DMS79 (cell line): Measurements from ENCODE around the gene ZMYM2.
"Not testable (repeated sequence)": the region's sequence is repeated elsewhere in the genome, so short reads cannot be mapped to it uniquely, and the experiment has no call there.

Experiments used
- DNase-seq: peaks from one replicate; lab custom pipeline; 2025; lab: John Stamatoyannopoulos, UW

The ZMYM2 gene

DNA sequence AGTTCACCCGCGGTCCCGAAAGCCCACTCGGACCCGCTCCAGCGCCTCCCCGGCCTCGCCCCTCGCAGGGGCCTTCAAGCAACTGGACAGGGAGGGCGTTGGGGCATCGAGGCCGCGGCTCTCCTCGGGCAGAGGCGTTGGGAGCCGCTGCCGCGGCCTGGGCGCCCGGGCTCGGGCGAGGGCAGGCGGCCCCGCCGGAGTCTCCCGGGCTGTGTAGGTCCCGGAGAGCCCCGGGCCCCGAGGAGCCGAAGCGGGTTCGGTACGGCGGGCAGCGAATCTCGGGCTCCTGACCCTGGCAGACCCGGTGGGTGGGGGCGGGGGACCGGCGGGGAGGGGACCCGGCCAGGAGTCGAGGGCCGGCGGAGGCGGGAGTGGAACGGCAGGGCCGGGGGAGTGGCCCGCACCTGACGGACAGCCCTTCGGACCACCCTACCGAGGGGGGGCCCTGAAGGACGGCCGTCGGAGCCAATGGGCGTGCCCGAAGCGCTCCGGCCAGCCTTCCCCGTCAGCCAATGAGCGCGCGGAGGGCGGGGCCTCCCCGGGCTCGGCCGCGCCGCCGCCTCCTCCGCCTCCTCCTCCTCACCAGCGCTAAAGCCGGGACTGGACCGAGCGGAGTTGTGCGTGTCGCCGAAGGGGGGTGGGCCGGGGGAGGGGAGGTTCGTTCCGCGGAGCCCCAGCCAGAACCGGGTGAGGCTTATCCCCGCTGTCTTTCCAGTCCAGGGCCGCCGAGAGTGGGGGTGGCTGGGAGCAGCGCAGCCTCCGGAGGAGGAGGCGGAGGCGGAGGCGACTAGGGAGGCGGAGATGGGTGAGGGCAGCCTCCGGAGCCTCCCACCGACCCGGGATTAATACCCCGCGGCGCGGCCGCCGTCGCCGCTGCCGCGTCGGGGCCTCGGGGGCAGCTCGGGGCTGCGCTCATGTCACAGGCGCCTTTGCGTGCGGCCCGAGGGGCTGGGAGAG, at the start of gene ZMYM2:
ZMYM2 (plus strand) TSS at position 573 of the 957 bp plus-strand sequence. CDS start 34,346 bp downstream, outside the sequence.
- peak; percentile 67 for DNase-seq

DNA sequence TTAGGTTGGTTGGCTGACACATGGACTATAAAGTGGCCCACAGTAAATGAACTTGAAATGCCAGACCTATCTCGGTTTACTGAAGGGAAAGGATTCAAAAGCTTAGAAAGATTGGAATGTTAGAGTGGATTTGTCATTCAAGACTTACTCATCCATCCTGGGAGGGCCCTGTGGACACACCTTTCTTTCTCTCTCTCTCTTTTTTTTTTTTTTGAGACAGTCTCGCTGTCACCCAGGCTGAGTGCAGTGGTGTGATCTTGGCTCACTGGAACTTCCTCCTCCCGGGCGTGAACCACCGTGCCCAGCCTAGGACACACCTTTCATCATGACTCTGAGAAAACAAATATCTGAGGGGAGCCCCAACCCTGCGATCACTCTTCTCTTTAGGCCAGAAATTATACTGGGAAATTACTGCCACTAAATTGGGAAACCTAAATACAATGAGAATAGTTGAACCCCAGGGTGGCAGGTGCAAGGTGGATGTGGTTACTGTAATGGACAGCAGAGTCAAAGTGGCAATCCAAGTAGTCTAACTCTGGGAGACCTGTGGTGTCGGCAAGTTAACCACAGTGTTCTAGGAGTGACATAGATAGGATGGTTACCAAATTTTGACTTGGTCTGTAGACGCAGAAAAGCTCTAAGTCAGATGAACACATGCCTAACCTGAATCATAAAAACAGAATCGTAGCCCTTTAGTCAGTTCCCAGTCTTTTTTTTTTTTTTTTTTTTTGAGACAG, 48.0 kb upstream of the ZMYM2 start:
- no peak for DNase-seq

DNA sequence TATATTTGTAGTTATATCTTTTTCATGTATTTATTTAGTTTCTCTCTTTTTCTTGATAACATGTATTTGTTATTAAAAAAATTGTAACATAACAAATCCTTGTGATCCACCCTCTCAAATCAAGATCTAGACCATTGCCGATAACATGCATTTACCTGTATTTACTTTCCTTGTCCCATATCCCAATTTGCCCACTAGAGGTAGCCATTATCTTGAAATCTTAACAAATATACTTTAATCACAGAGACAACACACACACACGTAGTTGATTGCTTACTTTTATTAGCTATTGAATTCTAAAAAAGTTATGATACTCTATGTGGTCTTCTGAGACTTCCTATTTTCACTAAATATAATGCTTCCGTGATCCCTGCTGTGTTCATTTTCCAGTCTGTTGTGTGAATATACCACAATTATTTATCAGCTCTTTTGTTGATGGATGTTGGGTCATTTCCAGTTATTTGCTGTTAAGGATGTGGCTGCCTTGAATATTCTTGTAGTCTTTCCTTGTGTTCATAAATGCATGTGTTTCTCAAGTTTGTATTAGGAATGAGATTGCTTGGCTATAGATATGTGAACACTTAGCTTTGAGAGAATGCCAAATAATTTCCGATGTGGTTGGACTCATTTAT, 31.3 kb upstream of the ZMYM2 start:
- DNase-seq: no peak

DNA sequence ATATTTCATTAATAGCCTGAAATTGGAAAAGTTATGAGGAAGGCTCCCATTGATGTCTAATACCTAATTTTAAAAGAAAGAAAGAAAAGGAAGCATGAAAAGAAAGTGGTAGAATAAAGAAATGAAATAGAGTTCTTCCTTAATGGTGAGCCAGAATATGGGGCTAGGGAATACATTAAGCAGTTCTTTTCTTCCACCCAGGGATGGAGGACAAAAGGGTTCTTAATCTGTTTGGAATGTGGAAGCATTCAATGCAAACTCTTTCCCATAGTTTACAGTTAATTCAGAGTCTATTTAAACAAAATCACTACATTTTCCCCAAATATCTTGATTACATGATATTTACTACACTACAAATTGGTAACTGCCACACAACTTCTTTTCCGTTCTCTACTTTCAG, 18.4 kb upstream of the ZMYM2 start:
- DNase-seq: no peak

DNA sequence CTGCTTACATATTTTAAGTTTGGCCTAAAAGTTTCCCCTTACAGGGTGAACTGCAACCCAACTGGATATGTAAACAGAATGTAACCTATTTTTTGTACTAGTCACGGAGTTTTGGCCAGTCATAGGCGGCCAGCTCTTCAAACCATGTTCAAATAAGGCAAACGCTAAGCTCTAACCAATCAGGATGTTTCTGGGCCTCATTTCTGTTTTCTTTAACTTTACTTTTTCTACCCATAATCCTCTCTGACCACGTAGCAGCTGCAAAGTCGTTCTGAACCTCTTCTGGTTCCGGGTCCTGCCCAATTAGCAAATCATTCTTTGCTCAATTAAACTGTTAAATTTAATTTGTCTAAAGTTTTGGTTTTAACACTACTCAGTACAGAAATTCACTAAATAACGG, 8.2 kb upstream of the ZMYM2 start:
- no peak for DNase-seq

DNA sequence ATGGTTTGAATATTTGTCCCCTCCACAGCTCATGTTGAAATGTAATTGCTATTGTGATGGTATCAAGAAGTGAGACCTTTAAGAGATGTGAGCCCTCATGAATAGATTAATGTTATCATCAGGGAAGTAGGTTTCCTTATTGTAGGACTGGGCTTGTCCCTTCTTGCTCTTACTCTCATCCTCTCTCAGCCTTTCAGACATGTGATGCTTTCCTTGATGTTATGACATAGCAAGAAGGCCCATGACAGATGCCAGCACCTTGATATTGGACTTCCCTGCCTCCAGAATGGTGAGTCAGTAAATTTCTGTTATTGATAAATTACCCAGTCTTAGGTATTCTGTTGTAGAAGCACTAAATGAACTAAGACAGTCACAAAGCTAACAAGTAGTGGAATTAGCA, 5.7 kb upstream of the ZMYM2 start:
- DNase-seq: no peak

DNA sequence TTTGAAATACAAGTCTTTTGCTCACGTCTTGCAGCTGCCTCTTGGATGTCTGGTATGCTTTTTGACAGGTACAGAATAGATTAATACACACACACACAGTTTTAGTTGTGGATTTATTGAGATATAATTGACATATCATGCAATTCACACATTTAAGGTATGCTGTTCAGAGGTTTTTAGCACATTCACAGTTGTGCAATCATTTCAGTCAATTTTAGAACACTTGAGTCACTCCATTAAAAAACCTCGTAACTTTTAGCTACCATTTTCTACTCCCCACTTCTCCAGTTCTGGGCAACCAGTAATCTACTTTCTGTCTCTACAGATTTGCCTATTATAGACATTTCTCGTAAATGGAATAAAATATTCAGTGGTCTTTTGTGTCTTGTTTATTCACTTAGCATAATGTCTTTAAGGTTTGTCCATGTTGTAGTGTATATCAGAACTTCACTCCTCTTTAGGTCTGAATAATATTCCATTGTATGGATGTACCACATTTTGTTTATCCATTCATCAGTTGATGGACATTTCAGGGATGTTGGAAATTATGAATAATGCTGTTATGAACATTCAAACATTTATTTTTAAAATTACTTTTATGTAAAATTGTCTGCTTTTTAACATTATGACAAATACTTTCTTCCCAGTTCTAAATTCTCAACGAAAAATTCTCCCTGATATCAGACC, 2.5 kb upstream of the ZMYM2 start:
- no peak for DNase-seq

DNA sequence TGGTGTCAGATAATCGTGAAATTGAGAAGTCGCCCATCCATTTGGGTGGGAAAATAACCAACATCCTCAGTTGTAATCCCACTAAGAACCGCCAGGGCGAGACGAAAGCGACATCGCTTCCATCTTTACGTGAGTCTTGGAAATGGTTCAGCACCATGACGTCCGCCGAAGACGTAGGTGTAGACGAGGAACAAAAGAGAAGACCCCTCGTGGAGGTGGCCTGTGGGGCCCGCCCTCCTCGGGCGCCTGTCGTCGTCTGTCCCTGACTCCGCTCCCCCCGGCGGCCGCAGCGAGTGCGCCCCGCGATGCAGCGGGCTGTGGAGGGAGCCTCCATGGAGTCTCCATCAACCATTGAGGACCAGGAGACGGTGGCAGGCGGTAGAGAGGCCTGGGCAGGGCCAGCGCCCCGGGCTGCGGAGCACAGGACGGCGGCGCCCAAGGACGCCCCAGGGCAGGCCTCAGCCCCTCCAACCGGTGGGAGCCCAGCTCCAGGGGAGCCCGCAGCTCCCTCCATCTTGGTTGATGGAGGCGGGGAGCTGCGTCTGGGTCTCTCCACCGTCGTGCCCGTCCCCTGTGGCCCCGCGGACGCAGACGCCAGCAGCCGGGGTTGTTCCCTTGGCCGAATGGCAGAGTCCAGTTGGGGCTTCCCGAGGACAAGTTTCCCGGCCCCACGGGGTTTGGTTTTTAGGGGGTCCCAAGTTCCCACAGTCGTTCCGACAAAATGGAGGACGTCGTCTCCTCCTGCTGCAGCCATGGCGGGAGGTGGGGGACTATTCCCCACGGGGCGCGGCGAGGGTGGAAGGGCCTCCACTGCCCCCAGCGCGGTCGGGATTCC, 990 bp upstream of the ZMYM2 start:
- peak; percentile 67 for DNase-seq

DNA sequence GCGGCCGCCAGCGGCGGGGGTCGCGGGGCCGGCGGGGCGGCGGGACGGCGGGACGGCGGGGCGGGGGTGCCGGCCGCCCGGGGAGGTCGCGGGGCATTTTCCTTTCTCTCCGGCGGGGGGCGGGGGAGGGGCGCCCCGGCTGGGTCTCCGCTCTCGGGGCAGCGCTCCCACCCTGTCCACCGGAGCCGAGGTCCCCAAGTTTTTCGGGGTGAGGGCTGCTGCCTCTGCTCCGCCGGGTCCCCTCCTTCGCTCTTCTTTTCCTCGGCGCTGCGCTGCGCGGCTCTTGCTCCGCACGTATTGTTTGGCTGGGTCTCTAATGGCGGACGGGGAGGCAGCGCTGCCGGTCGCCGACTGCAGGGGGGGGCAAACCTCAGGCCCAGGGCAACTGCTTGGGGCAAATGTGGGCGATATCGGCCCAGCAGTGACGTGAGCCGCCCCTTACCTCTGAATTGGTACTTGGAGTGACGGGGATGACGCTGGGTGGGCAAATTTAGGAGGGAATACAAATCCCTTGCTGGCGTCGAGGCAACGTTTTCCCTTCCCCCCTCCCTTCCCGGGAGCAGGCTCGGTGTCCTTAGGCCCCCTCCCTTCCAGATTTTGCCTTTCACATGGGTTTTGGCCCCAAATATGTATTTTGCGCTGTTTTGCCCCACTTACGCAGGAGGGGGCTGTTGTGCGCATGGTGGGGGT, 759 bp downstream of the ZMYM2 start:
- DNase-seq: peak; percentile 7

DNA sequence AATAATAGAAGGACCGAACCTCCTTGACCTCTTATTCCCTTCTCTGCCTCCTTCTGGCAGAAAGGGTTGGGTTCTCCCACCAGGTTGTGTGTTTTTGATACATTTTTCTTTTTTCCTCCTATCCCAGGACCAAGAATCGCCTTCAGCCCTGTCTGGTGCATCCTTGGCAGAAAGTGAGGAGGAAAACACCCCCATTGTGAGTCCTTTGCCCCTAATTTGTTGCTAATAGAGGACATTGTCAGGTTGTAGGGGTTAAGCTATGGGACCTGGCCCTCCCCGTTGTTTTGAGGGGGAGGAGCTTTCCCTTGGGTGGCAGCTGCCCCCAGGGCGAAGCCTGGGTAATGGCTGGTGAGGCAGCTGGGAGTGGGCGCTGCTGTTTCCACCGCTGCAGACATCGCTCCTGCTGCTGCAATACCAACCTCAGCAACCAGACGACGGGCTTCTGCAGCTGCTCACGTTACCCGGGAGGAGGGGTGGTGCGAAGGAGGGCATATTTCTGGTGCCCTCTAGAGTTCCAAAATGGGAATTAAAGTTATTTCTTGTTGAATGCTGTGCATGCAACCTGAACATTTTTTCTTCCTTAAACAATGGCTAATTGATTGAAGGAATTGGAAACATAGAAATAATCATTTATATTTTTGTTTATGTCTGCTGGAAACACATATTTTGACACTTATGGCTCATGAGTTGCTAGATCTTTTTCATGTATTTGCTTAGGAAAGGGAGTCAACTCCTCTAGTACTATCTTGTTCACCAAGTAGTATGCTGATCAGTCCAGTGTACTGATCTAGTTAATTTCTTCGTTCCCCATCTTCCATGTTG, 1.5 kb downstream of the ZMYM2 start:
- peak; percentile 67 for DNase-seq

DNA sequence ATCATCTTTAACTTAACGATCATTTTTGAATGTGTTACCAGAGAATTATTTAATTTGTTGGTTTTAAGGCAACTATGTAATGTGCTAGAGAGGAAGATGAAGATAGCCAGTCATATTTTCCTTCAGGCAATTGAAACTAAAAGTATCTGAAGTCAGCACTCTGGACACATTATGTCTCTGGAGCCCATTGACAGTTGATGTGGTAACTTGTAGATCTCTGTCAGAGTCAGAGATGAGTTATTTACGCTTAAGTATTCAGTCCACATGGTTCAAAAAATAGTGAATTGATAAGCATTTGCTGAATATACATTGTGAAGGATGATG, 2.1 kb downstream of the ZMYM2 start:
- no peak for DNase-seq

DNA sequence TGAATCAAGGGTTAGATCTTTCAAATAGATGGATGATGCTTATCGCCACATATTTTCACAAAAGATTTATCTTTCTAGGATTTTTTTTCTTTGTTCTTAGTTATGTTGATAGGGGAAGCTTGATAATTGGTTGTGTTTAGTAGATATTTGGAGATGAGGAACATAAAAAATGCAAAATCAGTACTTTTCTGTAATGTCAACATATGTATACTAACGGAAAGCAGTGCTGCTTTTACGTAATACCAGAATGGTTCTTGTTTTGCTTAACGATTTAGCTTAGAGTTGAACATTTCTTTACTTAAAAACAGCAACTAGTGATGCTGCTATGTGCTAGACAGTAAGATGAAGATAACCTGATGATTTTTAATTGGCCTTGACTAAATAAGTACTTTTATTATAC, 3.0 kb downstream of the ZMYM2 start:
- no peak for DNase-seq

DNA sequence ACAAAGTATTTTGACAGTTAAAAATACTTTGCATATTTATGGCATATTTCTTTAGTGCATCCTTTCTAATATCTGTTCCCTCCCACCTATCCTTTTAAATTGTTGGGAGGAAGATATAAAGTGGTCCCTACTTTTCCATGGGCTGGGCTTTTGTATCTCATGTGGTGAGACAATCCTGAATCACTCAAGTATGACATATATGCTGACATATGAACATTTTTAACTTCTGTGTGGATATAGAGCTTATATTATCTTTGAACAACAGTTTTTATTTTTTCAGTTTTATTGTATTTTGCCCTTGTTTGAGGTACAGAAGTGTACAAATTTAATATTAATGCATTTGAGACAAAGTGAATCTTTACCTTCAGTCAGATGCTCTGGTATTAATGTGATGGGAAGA, 3.4 kb downstream of the ZMYM2 start:
- DNase-seq: no peak

DNA sequence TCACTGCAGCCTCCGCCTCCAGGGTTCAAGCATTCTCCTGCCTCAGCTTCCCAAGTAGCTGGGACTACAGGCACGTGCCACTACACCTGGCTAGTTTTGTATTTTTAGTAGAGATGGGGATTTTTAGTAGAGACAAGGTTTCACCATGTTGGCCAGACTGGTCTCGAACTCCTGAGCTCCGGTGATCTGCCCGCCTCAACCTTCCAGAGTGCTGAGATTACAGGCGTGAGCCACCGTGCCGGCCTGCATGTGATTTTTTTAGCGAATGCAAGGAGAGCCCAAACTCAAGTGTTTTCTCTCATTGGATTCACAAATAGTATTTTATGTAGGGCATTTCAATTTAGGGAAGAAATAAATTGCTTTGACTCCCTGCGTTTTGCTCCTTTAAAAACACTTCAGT, 4.4 kb downstream of the ZMYM2 start:
- no peak for DNase-seq

DNA sequence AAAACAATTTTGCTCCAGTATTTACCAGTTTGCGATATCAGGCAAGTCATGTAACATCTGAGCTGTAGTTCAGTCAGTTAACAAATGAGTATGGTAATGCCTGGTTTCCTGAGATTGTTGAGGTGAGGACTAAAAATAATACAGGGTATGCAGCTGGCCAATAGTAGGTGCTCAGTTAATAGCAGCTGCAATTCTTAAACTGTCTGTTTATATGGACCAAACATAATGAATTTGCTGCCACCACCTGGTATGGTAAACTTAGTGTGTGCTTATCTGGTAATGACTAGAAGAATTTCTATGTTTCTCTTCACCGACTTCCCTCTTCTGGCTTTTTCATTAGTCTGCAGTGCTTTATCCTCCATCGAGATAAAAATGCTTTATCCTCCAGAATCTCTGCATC, 9.1 kb downstream of the ZMYM2 start:
- DNase-seq: no peak

DNA sequence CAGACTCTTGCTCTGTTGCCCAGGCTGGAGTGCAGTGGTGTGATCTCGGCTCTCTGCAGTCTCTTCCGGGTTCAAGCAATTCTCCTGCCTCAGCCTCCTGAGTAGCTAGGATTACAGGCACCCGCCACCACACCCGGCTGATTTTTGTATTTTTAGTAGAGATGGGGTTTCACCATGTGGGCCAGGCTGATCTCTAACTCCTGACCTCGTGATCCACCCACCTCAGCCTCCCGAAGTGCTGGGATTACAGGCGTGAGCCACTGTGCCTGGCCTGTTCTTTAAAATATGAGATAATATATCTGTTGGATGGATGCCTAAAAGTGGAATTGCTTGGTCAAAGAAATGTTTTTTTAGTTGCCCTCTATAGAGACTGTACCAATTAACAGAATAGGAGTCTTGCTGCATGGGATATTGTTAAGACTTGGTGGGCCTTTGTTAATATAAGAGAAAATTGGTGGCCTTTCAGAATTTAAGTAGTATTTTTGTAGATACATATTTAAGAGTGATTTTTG, 16.0 kb downstream of the ZMYM2 start:
- not testable (repeated sequence) for DNase-seq

DNA sequence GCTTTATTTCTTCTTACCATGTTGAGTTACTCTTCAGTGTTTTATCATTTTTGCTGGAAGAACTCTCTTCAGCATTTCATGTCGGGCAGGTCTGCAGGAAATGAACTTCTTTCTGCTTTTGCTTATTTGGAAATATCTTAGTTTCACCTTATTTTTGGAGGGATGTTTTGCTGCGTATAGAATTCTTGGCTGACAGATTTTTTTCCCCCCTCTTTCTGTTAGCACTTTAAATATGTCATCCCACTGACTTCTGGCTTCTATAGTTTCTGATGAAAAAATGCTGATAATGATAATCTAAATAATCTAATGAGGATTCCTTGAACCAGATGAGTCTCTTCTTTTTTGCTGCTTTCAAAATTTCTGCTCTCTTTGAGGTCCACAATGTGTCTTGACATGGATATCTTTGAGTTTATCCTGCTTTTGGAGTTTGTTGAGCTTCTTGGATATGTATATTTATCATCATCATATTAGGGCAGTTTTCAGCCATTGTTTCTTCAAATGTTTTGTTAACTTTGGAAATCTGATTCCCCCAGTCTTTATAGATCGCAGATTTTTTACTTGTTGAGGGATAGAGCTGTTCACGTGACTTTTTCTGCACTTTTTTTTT, 20.4 kb downstream of the ZMYM2 start:
- DNase-seq: no peak

DNA sequence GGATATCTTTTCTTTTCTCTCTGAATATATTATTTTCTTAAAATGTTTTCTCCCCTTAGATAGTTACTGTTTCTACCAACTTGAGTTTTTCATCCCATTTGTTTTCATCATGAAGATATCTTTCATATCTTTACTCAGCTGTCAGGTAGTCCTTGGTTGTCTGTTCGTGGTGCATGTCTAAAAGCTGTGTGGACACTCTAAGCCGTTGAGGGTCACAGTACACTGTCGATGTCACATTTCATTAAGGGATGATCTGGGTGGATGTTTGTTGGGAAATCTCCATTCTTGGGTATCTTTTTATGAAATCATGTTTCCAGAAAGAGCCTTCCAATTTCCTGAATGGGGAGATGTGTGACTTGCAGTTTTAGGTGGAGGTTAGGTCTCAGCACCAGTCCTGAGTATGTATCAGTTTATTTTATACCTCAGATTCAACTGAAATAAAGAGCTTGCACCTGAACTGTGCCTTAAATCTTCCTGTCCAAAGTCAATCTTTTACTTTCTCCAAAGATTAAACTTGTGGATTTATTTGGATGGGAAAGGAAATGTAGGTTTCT, 23.2 kb downstream of the ZMYM2 start:
- no peak for DNase-seq
